Upper lobe of left lung (tissue), 4 donors: ENCODE data around the gene SULF2.

ENCODE experiments used
- CTCF ChIP-seq, 6 experiments: fragments of 450-650 bp in 4 of 6; fragments of 200-600 bp in 2 of 6; sonication (generic) in 2 of 6; IDR thresholded peaks; one replicate each; pipeline ENCODE4 v1.5.1; 2016 to 2019; ENCODE audit warnings: antibody characterized with exemption in 6 of 6
- EP300 ChIP-seq, 4 donors: sonication (generic); formaldehyde crosslinking; IDR thresholded peaks; one replicate each; pipeline ENCODE4 v1.5.1; 2017; ENCODE audit warnings: antibody characterized with exemption in 4 of 4, control low read depth in 2 of 4
- POLR2A ChIP-seq, 4 donors: fragments of 450-650 bp; IDR thresholded peaks; one replicate each; pipeline ENCODE4 v1.5.1; 2016 to 2017; ENCODE audit warnings: antibody characterized with exemption in 4 of 4, mild to moderate bottlenecking in 2 of 4
- POLR2AphosphoS5 ChIP-seq, 2 donors: sonication (generic); formaldehyde crosslinking; IDR thresholded peaks; one replicate each; pipeline ENCODE4 v1.5.1; 2017; ENCODE audit warnings: antibody characterized with exemption in 2 of 2

DNA sequence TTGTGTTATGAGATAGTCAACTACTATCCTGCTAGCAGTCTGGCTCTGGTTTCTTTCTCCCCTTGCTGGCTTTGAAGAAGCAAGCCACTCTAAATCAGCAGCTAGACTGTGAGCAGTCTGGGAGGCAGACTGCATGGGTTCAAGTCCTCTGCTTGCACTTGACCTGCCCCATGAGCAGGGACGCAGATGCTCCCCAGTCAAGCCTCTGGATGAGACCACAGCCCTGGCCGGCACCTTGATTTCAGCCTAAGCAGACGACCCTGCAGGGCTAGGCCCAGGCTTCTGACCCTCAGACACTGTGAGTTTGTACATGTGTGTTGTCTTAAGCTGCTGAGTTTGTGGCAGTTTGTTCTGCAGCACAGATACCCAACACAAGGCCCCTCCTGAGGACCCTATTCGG lies 105.8 kb downstream of the SULF2 start:
- TF ChIP-seq POLR2A (IDR thresholded peaks at IDR 0.05) (no peak), CTCF (IDR thresholded peaks at IDR 0.05) (no peak), POLR2AphosphoS5 (IDR thresholded peaks at IDR 0.05) (no peak), EP300 (IDR thresholded peaks at IDR 0.05) (no peak)
